GM20000 (cell line): Measurements from ENCODE around the gene PCDHA13.

Source experiments
- DNase-seq: peaks from one replicate; pipeline ENCODE4 v3.0.0; 2012; ENCODE audit warnings: low spot score
- CTCF ChIP-seq: IDR thresholded peaks from 2 replicates; pipeline ENCODE4 v1.5.1; 2012; ENCODE audit warnings: mild to moderate bottlenecking, control low read depth; ENCODE audit errors: extremely low read depth, missing control alignments

The PCDHA13 gene

GRCh38 chr5:140855772-140856674 lies 25.9 kb upstream of the PCDHA13 start, which contains the start of gene PCDHA10:
Gene PCDHA10 (plus strand): TSS chr5:140855897. CDS start chr5:140856049, 152 bp downstream.
- TF ChIP-seq CTCF, result no peak
- DNase-seq, result no peak

GRCh38 chr5:140857177-140857986 lies 24.5 kb upstream of the PCDHA13 start:
- no peak for DNase-seq
- TF ChIP-seq CTCF, result no peak

- no peak for TF ChIP-seq CTCF
- no peak for DNase-seq
Observed at GRCh38 chr5:140857987-140858240, 24.0 kb upstream of the PCDHA13 start.

- DNase-seq, result no peak
- TF ChIP-seq CTCF, result no peak
Observed at GRCh38 chr5:140862441-140863295, 19.3 kb upstream of the PCDHA13 start.

- TF ChIP-seq CTCF, result no peak
Observed at GRCh38 chr5:140868721-140869554, 13.0 kb upstream of the PCDHA13 start, which contains the start of gene PCDHA11. Gene PCDHA11 (plus strand): TSS chr5:140868957. CDS start chr5:140869104, 147 bp downstream.

GRCh38 chr5:140869555-140869886 lies 12.4 kb upstream of the PCDHA13 start:
- TF ChIP-seq CTCF, result no peak

More at GRCh38 chr5:140868721-140869554, 13.0 kb upstream of the PCDHA13 start, which contains the start of gene PCDHA11:
- DNase-seq, result no peak

More at GRCh38 chr5:140869555-140869886, 12.4 kb upstream of the PCDHA13 start:
- no peak for DNase-seq
